Chondrocyte (in vitro differentiated cells): Measurements from ENCODE around the gene KEL. TPM values are rescaled to one million over a fixed set of nuclear protein-coding genes. Genes with fewer than 3 reads are reported as not detected.

Experiments
- DNase-seq: peaks from one replicate; pipeline ENCODE4 v3.0.0; 2021; ENCODE audit warnings: mixed read lengths, low spot score
- H3K27ac Mint-ChIP-seq: one replicate; pipeline ENCODE4 v1.8.0; 2021; ENCODE audit warnings: mild to moderate bottlenecking, moderate library complexity, mixed read lengths; ENCODE audit not compliant: unreplicated experiment
- H3K27me3 Mint-ChIP-seq: 2 replicates; pipeline ENCODE4 v1.8.0; 2021; ENCODE audit warnings: low read depth, mixed read lengths
- H3K36me3 Mint-ChIP-seq: 2 replicates; pipeline ENCODE4 v1.8.0; 2021; ENCODE audit warnings: low read depth, mixed read lengths
- H3K4me1 Mint-ChIP-seq: 2 replicates; pipeline ENCODE4 v1.8.0; 2021; ENCODE audit warnings: low read depth, mild to moderate bottlenecking, mixed read lengths
- H3K4me3 Mint-ChIP-seq: one replicate; pipeline ENCODE4 v1.8.0; 2021; ENCODE audit warnings: mild to moderate bottlenecking, moderate library complexity, mixed read lengths; ENCODE audit not compliant: unreplicated experiment
- H3K9me3 Mint-ChIP-seq: 2 replicates; pipeline ENCODE4 v1.8.0; 2021; ENCODE audit warnings: low read depth, mixed read lengths
- CTCF ChIP-seq: fragments of 200-600 bp; sonication (generic); IDR thresholded peaks from 2 replicates; pipeline ENCODE4 v1.5.0; 2021; ENCODE audit warnings: antibody characterized with exemption, mild to moderate bottlenecking, moderate library complexity
- total RNA-seq: library from RNA; stranded (reverse); gene quantifications from 3 replicates; pipeline ENCODE4 v1.2.1, GENCODE V29; 2021

The KEL gene
- total RNA-seq, 1 donor from 2014 or later = 0.40 TPM

GRCh38 chr7:142954680-142955268 is 7.4 kb downstream of the KEL start:
- no peak for DNase-seq
- Mint-ChIP-seq H3K36me3 (no peaks in the 10 kb centered on the region), H3K4me3 (no peak overlapping the region), H3K9me3 (peaks cover 23% of the 10 kb centered on the region), H3K27me3 (peaks cover 14% of the 10 kb centered on the region), H3K27ac (no peak overlapping the region), H3K4me1 (no peaks in the 10 kb centered on the region)
- TF ChIP-seq CTCF = no peak

GRCh38 chr7:142950235-142950634 is 11.9 kb downstream of the KEL start:
- Mint-ChIP-seq H3K27me3 (peaks cover 6% of the 10 kb centered on the region), H3K36me3 (no peaks in the 10 kb centered on the region), H3K27ac (no peak overlapping the region), H3K9me3 (peaks cover 11% of the 10 kb centered on the region), H3K4me1 (no peaks in the 10 kb centered on the region), H3K4me3 (no peak overlapping the region)
- TF ChIP-seq CTCF = no peak
- no peak for DNase-seq

GRCh38 chr7:142948603-142949002 is 13.6 kb downstream of the KEL start:
- Mint-ChIP-seq H3K4me3 (no peak overlapping the region), H3K27ac (no peak overlapping the region), H3K27me3 (peaks cover 6% of the 10 kb centered on the region), H3K9me3 (peaks cover 4% of the 10 kb centered on the region), H3K36me3 (no peaks in the 10 kb centered on the region), H3K4me1 (no peaks in the 10 kb centered on the region)
- DNase-seq = no peak
- TF ChIP-seq CTCF = no peak

GRCh38 chr7:142945001-142945400 is 17.2 kb downstream of the KEL start:
- TF ChIP-seq CTCF = no peak
- DNase-seq = no peak
- Mint-ChIP-seq H3K36me3 (no peaks in the 10 kb centered on the region), H3K27me3 (peaks cover under 1% of the 10 kb centered on the region), H3K9me3 (peaks cover 3% of the 10 kb centered on the region), H3K27ac (no peak overlapping the region), H3K4me1 (no peaks in the 10 kb centered on the region), H3K4me3 (no peak overlapping the region)

- Mint-ChIP-seq H3K9me3 (peaks cover 3% of the 10 kb centered on the region), H3K36me3 (no peaks in the 10 kb centered on the region)
- TF ChIP-seq CTCF = no peak
Measured at GRCh38 chr7:142943706-142944268, 18.4 kb downstream of the KEL start.

More at GRCh38 chr7:142943706-142944268, 18.4 kb downstream of the KEL start:
- peaks cover under 1% of the 10 kb centered on the region for H3K27me3 Mint-ChIP-seq
- no peak for DNase-seq
- H3K4me3 Mint-ChIP-seq = no peak overlapping the region
- no peaks in the 10 kb centered on the region for H3K4me1 Mint-ChIP-seq
- no peak overlapping the region for H3K27ac Mint-ChIP-seq
